WERI-Rb-1 (cell line): ENCODE measurements around the gene KLHL22.

Experiments used
- DNase-seq: peaks from one replicate; pipeline ENCODE4 v3.0.0-alpha.2; 2020
- H3K27ac ChIP-seq: fragments of 250-450 bp; sonication (Bioruptor Pico); 2 replicates; pipeline ENCODE4 v1.5.1; 2020; ENCODE audit warnings: mild to moderate bottlenecking, moderate library complexity
- H3K27me3 ChIP-seq: fragments of 250-450 bp; sonication (Bioruptor Pico); 2 replicates; pipeline ENCODE4 v1.5.1; 2021; ENCODE audit warnings: mild to moderate bottlenecking, low read depth, moderate library complexity; ENCODE audit not compliant: insufficient read depth, severe bottlenecking
- H3K36me3 ChIP-seq: fragments of 250-450 bp; sonication (Bioruptor Pico); 2 replicates; pipeline ENCODE4 v1.5.1; 2020; ENCODE audit warnings: mild to moderate bottlenecking, moderate library complexity
- H3K4me3 ChIP-seq: 2 replicates; pipeline ENCODE4 v1.5.1; 2011; ENCODE audit warnings: low read depth, mild to moderate bottlenecking, control low read depth, low read length
- H3K9me3 ChIP-seq: fragments of 250-450 bp; sonication (Bioruptor Pico); 2 replicates; pipeline ENCODE4 v1.5.1; 2021; ENCODE audit warnings: mild to moderate bottlenecking, moderate library complexity; ENCODE audit not compliant: severe bottlenecking
- TF ChIP-seq, protein P1 (sequence below): IDR thresholded peaks from 2 replicates; pipeline ENCODE4 v1.5.1; 2011; ENCODE audit warnings: low read depth, mild to moderate bottlenecking, control low read depth, inconsistent platforms, low read length

The KLHL22 gene

DNA sequence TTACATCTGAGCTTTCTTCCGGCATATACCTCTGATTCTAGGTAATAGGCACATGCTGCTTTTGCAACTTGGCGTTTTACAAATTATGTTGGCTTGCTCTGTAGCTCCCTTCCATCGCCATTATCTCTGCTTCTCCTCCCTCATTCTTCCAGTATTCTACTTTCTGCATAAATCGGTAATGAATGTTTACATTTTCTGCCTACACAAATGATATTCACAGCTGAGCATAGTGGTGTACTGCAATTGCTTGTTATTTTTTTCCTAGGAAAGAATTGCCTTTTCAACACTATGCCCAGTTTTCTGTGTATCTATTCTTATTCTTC is 30.7 kb upstream of the KLHL22 start:
- DNase-seq: no peak
- Histone ChIP-seq H3K4me3 (no peak overlapping the region), H3K27ac (no peak overlapping the region), H3K9me3 (no peaks in the 10 kb centered on the region), H3K27me3 (no peaks in the 10 kb centered on the region), H3K36me3 (peaks cover 24% of the 10 kb centered on the region)
- TF ChIP-seq, protein P1, sequence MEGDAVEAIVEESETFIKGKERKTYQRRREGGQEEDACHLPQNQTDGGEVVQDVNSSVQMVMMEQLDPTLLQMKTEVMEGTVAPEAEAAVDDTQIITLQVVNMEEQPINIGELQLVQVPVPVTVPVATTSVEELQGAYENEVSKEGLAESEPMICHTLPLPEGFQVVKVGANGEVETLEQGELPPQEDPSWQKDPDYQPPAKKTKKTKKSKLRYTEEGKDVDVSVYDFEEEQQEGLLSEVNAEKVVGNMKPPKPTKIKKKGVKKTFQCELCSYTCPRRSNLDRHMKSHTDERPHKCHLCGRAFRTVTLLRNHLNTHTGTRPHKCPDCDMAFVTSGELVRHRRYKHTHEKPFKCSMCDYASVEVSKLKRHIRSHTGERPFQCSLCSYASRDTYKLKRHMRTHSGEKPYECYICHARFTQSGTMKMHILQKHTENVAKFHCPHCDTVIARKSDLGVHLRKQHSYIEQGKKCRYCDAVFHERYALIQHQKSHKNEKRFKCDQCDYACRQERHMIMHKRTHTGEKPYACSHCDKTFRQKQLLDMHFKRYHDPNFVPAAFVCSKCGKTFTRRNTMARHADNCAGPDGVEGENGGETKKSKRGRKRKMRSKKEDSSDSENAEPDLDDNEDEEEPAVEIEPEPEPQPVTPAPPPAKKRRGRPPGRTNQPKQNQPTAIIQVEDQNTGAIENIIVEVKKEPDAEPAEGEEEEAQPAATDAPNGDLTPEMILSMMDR: no peak

DNA sequence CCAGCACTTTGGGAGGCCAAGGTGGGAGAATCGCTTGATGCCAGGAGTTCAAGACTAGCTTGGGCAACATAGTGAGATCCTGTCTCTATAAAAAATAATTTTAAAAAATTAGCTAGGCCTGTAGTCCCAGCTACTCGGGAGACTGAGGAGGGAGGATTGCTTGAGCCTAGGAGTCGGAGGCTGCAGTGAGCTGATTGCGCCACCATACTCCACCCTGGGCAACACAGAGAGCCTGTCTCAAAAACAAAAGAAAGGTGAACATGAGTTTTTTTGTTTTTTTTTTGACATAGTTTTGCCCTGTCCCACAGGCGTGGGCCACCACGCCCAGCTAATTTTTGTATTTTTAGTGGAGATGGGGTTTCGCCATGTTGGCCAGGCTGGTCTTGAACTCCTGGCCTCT is 29.5 kb upstream of the KLHL22 start:
- H3K27me3 ChIP-seq: no peaks in the 10 kb centered on the region
- DNase-seq: no peak
- TF ChIP-seq, protein P1: no peak
- H3K36me3 ChIP-seq: peaks cover 32% of the 10 kb centered on the region
- H3K4me3 ChIP-seq: no peak overlapping the region
- H3K9me3 ChIP-seq: no peaks in the 10 kb centered on the region
- no peak overlapping the region for H3K27ac ChIP-seq

DNA sequence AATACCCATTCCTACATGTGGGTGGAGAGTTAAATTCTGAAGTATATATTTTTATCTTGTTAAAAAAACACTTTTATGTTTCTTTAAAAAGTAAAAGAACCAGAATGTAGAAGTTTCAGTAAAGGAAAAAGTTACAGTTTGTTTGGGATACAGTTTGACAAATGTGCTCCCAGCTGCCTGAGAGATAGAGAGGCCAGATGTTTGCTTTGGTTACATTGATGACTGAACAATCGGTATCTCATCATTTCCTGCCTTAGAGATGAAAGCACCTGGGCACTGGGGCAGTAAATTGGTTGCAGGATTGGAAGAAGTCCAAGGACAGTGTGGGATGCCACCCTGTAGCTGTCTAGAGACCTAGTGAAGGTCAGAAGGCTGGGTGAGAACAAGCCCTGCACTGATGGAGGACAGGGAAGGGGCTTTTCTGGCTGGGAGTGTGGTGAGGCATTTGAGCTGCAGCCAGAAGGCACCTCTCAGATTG is 28.4 kb upstream of the KLHL22 start:
- no peak overlapping the region for H3K4me3 ChIP-seq
- H3K27ac ChIP-seq: no peak overlapping the region
- peaks cover 37% of the 10 kb centered on the region for H3K36me3 ChIP-seq
- H3K9me3 ChIP-seq: no peaks in the 10 kb centered on the region
- H3K27me3 ChIP-seq: no peaks in the 10 kb centered on the region
- DNase-seq: no peak
- TF ChIP-seq, protein P1: no peak

DNA sequence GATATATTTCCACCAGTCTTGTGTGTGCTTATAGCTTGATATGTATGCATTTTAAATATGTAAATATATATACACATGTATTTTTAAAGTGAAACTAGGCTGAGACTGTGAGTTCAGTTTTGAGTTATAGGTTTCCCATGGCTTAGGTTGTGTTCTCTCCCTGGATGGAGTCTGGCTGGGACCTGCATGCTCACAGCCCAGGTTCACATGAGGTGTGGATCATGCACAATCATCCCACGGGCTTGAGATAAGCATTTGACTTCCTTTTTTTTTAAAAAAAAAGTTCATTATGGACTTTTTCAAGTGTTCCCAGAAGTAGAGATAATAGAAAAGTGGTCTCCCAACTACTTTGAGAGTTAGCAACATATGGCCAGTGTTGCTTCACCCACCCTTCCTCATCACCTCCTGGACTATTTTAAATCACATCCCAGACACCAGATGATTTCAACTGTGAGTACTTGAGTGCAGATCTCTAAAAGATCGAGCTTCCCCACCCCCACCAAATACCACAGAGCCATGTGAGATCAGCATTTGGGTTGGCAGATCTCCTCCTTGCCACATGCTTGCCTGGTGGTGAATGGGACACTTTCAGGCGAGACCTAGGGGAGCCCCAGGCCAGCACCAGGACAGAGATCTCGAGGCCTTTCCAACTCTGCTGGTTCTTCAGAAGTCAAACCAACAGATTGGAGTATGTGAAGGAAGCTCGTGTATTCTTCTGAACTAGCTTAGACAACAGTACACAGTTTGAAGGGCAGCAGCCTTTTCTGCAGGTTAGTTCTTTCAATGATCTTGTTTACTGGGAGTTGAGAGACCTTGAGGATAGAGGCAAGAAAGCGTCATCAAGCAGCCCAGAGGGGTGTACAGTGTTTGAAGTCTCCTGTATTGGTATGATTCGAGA is 27.7 kb upstream of the KLHL22 start:
- H3K27ac ChIP-seq: no peak overlapping the region
- no peaks in the 10 kb centered on the region for H3K9me3 ChIP-seq
- H3K27me3 ChIP-seq: no peaks in the 10 kb centered on the region
- H3K36me3 ChIP-seq: peaks cover 36% of the 10 kb centered on the region
- H3K4me3 ChIP-seq: no peak overlapping the region
- no peak for DNase-seq
- TF ChIP-seq, protein P1: no peak

DNA sequence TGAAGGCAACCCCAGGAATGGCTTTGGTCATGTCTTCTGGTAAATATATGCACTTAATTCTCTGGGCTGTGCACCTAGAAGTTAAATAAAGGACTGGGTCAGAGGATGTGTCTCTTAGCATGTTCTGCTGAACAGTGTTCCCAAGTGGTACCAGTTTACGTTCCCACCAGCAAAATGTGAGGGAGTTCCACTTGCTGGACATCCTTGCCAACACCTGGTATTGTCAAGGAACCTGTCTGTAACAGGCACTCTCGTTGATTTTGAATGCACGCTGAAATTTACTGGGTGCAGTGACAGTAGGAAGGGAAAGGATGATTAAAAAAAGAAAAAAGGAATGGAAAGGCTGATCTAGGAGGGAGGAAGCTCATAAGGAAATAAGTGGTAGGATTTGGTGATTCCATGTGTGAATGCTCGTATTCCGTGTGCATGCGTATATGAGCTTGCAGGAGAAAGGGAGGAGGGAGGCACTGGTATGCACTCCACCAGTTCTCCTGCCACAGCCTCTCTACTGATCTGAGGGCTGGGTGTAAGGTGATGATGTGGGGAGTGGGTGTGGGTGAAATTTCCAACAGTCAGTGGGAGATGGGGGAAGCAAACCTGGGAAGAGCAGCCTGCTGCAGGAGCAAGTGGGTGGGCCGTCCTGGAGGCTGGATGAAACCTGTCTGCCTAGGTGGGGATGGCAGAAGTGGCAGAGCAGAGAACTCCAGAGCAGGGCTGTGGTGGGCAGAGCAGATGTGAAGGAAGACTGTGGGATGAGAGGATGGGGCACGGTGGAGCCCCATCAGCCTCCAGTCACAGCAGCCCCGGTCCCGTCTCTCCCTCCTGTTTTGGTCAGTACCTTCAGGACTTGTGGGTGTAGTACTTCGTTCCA is 26.8 kb upstream of the KLHL22 start:
- DNase-seq: no peak
- Histone ChIP-seq H3K36me3 (peaks cover 29% of the 10 kb centered on the region), H3K9me3 (no peaks in the 10 kb centered on the region), H3K27ac (no peak overlapping the region), H3K4me3 (no peak overlapping the region), H3K27me3 (no peaks in the 10 kb centered on the region)
- TF ChIP-seq, protein P1: no peak
